AG04450 (cell line): ENCODE data around the gene CSRP1. TPM values are rescaled to one million over a fixed set of nuclear protein-coding genes. Genes with fewer than 3 reads are reported as not detected.
"Not testable (repeated sequence)": the region's sequence is repeated elsewhere in the genome, so short reads cannot be mapped to it uniquely, and the experiment has no call there.

Experiments used
- CTCF ChIA-PET: fragments of 300-600, 350-600 bp; formaldehyde crosslinking; extraction: SDS; loops from one replicate; lab custom pipeline; 2022; ENCODE audit warnings: antibody characterized with exemption, inconsistent platforms; lab: Charles Lee
- POLR2A ChIA-PET: fragments of 350-600 bp; formaldehyde crosslinking; extraction: SDS; loops from one replicate; lab custom pipeline; 2021; ENCODE audit warnings: antibody characterized with exemption, inconsistent platforms; lab: Yijun Ruan, JAX
- DNase-seq: peaks from one replicate; pipeline ENCODE4 v3.0.0-alpha.2; 2011; ENCODE audit warnings: low read depth, low spot score
- H3K27ac ChIP-seq: one replicate; pipeline ENCODE4 v1.5.1; 2012; ENCODE audit warnings: low read depth, low read length, control low read depth
- H3K27me3 ChIP-seq: one replicate; pipeline ENCODE4 v1.6.0; 2012; ENCODE audit warnings: low read length; ENCODE audit not compliant: control insufficient read depth, insufficient read depth
- H3K4me3 ChIP-seq: 2 replicates; pipeline ENCODE4 v1.5.1; 2011; ENCODE audit warnings: mild to moderate bottlenecking, low read depth, low read length, control low read depth
- H3K9me3 ChIP-seq: 2 replicates; pipeline ENCODE4 v1.5.1; 2012; ENCODE audit warnings: low read length; ENCODE audit not compliant: control insufficient read depth, insufficient read depth
- polyA plus RNA-seq: library from polyadenylated mRNA; depleted of rRNA; stranded (reverse); fragments of >200 nt; gene quantifications from 2 replicates; pipeline ENCODE4 v1.2.3, GENCODE V29; 2011
- TF ChIP-seq, protein P1 (sequence below): IDR thresholded peaks from 2 replicates; pipeline ENCODE4 v1.5.1; 2011; ENCODE audit warnings: low read depth, low read length, control low read depth, inconsistent platforms

The CSRP1 gene
- polyA plus RNA-seq, 1 experiment = 641 TPM

DNA sequence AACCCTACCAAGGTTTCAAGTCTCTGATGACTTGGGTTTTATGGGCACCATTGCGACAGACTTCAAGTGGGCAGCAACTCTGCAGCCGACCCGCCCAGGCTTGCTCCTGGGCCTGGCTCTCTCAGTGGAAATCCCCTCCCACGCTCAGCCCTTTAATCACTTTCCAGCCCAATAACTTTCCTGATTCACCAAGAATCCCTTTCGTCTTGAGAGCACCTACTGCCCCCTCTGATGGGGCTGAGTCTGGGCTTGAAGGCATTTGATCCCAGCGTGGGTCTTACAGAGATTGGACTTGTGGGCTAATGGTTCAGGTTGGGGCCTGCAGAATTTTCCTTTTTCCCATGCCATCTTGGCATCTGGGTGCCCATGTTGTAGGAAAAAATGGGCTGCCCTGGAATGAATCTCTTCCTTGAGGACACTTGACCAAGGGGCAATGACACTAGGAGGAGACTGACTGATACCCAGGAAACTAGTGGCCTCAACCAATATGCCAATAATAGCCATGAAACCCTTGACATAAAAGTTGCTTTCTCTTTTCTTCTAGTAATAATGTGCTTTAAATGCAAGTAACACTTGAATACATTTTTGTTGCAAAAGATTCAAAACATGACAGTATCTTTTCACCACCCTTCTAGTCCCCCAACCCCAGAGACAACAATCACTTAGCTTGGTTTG lies 30.1 kb downstream of the CSRP1 start:
- CTCF ChIA-PET = interaction anchor here (0.5 to 3.3 kb wide), 3 partner anchors 36 to 247 kb away, joined by 3 to 10 read pairs (median 5); no protein-coding TSS in a partner anchor

DNA sequence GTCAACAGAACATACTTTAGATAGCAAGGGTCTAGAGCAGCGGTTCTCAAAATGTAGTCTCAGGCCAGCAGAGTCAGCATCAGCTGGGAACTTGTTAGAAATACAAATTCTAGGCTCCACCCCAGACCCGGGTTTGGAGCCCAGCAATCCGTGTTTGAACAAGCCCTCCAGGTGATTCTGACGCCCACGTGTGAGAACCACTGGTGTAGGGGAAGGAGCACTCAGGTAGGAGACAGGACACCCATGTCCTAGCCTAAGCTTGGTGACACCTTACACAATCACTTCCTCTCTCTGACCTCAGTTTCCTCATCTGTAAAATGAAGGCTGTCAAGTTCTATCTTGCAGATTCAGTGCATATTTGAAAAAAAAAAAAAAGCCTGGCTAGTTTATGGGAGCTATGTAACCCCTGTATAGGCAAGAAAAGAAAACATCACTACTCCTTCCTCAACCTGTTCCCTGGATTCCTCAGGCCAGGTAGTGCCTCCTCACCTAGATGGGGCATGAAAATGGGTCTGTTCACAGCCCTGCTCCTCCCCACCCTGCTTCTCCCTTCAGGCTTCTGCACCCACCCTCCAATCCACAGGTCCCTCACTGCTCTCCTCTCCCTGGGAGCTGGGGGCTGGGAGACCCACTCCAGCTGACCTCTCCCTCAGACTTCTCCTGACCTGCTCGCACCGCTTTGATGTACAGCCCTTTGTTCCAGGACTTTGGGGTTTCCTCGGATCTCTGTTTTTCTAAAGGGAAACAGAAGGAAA lies 30.8 kb downstream of the CSRP1 start:
- Histone ChIP-seq H3K27me3 (no peaks in the 10 kb centered on the region), H3K4me3 (no peak overlapping the region), H3K27ac (no peak overlapping the region), H3K9me3 (no peaks in the 10 kb centered on the region)
- ChIA-PET POLR2A (interaction anchor here (0.5 to 0.7 kb wide), 2 partner anchors 8 to 21 kb away, joined by 4 to 10 read pairs; no protein-coding TSS in a partner anchor), CTCF (interaction anchor here (1.3 to 3.3 kb wide), 2 partner anchors 37 to 40 kb away, joined by 5 to 10 read pairs; no protein-coding TSS in a partner anchor)
- TF ChIP-seq, protein P1, sequence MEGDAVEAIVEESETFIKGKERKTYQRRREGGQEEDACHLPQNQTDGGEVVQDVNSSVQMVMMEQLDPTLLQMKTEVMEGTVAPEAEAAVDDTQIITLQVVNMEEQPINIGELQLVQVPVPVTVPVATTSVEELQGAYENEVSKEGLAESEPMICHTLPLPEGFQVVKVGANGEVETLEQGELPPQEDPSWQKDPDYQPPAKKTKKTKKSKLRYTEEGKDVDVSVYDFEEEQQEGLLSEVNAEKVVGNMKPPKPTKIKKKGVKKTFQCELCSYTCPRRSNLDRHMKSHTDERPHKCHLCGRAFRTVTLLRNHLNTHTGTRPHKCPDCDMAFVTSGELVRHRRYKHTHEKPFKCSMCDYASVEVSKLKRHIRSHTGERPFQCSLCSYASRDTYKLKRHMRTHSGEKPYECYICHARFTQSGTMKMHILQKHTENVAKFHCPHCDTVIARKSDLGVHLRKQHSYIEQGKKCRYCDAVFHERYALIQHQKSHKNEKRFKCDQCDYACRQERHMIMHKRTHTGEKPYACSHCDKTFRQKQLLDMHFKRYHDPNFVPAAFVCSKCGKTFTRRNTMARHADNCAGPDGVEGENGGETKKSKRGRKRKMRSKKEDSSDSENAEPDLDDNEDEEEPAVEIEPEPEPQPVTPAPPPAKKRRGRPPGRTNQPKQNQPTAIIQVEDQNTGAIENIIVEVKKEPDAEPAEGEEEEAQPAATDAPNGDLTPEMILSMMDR = no peak
- no peak for DNase-seq

More for the DNA sequence above, 30.1 kb downstream of the CSRP1 start:
- no peak for DNase-seq
- no peak overlapping the region for H3K4me3 ChIP-seq
- H3K9me3 ChIP-seq = no peaks in the 10 kb centered on the region
- no peaks in the 10 kb centered on the region for H3K27me3 ChIP-seq
- POLR2A ChIA-PET = interaction anchor here (0.5 to 0.7 kb wide), 2 partner anchors 7 to 21 kb away, joined by 4 to 10 read pairs; no protein-coding TSS in a partner anchor
- TF ChIP-seq, protein P1 = no peak
- no peak overlapping the region for H3K27ac ChIP-seq

DNA sequence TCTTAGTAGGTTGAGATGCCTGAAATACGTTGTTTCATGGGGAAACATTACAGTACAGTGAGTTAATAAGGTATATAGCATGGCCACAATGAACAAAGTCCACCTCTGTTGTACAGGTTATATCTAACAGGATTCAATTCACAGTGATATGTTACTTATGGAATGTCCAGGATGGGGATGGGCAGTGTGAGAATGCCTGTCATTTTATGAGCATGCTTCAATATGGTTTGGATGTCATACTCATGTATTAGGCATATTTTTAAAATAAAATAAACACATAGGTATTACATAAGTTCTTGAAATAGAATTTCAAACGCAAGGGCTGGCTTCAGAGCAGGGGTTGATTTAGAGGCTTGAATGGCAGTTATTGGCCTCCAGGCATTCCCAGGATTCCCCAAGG lies 31.8 kb downstream of the CSRP1 start:
- CTCF ChIA-PET = interaction anchor here (0.6 to 3.3 kb wide), 3 partner anchors 38 to 39 kb away, joined by 3 to 10 read pairs (median 5); no protein-coding TSS in a partner anchor
- POLR2A ChIA-PET = no interaction called here

DNA sequence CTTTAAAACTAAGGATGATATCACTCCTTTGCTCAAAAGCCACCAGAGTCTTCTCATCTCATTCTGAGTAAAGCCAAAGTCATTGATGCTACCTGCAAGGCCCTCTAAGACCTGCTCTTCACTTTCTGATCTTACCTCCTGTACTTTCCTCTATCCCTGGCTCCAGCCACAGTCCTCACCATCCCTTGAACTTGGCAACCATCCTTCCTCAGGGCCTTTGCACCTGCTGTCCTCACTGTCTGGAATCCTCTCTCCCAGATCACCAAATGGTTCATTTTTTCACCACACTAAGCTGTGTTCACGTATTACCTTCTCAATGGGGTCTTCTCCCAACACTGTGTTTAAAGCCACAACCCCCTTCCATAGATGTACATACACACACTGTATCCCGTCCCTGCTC lies 33.6 kb downstream of the CSRP1 start:
- Histone ChIP-seq H3K27ac (no peak overlapping the region), H3K4me3 (no peak overlapping the region), H3K9me3 (no peaks in the 10 kb centered on the region), H3K27me3 (no peaks in the 10 kb centered on the region)
- TF ChIP-seq, protein P1 = no peak
- CTCF ChIA-PET = interaction anchor here (2.0 kb wide), 2 partner anchors 9 to 39 kb away, joined by 6 to 10 read pairs; no protein-coding TSS in a partner anchor
- POLR2A ChIA-PET = no interaction called here
- no peak for DNase-seq

More for the DNA sequence above, 31.8 kb downstream of the CSRP1 start:
- TF ChIP-seq, protein P1 = no peak
- no peak for DNase-seq
- no peaks in the 10 kb centered on the region for H3K27me3 ChIP-seq
- H3K9me3 ChIP-seq = no peaks in the 10 kb centered on the region
- H3K4me3 ChIP-seq = no peak overlapping the region
- no peak overlapping the region for H3K27ac ChIP-seq

DNA sequence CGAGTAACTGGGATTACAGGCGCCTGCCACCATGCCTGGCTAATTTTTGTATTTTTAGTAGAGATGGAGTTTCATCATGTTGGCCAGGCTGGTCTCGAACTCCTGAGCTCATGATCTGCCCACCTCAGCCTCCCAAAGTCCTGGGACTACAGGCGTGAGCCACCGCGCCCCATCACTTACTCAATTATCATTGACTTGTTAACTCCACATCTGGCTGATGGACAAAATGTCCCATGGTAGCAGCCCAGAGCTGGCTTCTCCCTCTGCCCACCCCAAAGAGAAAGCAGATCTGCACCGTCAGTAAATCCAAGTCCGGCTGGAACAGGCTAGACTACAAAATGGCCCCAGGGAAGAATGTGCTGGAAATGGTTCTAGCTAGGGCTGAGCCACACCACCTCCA lies 34.6 kb downstream of the CSRP1 start:
- not testable (repeated sequence) for H3K9me3 ChIP-seq, DNase-seq, H3K4me3 ChIP-seq, H3K27me3 ChIP-seq, H3K27ac ChIP-seq
- ChIA-PET POLR2A (interaction anchor here (0.6 to 0.7 kb wide), 2 partner anchors 20 to 204 kb away, joined by 3 read pairs; no protein-coding TSS in a partner anchor), CTCF (interaction anchor here (0.7 to 2.0 kb wide), 5 partner anchors 10 to 44 kb away, joined by 4 to 10 read pairs (median 4); no protein-coding TSS in a partner anchor)
